NB4 (cell line): ENCODE measurements around the gene GALNT14.

Experiments used
- MYC ChIP-seq: IDR thresholded peaks from 2 replicates; pipeline ENCODE4 v1.6.1; 2011; ENCODE audit warnings: low read depth, low read length
- POLR2A ChIP-seq: IDR thresholded peaks from 2 replicates; pipeline ENCODE4 v1.6.1; 2011; ENCODE audit warnings: mild to moderate bottlenecking; ENCODE audit not compliant: insufficient read length; ENCODE audit errors: extremely low read depth
- TF ChIP-seq, protein P1 (sequence below): IDR thresholded peaks from one replicate; pipeline ENCODE4 v1.5.1; 2012; ENCODE audit warnings: low read depth, low read length
- TF ChIP-seq, protein P2 (sequence below): IDR thresholded peaks from 2 replicates; pipeline ENCODE4 v1.6.1; 2011; ENCODE audit warnings: low read depth, low read length

DNA sequence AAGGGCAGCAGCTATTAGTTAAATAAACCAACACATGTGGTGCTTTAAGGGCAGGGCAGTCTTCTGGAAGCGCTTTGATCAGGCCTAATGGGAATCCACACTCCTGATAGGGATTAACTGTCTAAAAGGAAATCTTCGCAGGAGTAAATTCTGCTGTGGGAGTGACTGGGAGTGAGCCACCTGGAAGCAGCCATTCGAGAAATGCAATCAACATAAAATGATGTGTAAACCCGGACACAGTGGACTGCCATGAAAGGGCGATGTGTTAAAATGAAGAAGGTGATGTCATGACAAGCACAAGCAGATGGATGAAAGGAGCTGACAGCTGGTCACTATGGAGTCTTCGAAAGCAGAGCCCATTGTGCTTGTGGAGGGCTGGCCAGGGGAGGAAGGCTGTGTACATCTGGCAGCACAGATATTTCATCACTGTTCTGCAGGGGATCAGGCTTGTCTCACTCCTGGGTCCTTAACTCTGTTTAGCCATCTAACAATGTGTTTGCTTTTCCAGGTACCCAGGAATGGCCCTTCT, 24.8 kb upstream of the GALNT14 start:
- no peak for TF ChIP-seq POLR2A
- TF ChIP-seq, protein P1, sequence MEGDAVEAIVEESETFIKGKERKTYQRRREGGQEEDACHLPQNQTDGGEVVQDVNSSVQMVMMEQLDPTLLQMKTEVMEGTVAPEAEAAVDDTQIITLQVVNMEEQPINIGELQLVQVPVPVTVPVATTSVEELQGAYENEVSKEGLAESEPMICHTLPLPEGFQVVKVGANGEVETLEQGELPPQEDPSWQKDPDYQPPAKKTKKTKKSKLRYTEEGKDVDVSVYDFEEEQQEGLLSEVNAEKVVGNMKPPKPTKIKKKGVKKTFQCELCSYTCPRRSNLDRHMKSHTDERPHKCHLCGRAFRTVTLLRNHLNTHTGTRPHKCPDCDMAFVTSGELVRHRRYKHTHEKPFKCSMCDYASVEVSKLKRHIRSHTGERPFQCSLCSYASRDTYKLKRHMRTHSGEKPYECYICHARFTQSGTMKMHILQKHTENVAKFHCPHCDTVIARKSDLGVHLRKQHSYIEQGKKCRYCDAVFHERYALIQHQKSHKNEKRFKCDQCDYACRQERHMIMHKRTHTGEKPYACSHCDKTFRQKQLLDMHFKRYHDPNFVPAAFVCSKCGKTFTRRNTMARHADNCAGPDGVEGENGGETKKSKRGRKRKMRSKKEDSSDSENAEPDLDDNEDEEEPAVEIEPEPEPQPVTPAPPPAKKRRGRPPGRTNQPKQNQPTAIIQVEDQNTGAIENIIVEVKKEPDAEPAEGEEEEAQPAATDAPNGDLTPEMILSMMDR: no peak
- TF ChIP-seq, protein P2, sequence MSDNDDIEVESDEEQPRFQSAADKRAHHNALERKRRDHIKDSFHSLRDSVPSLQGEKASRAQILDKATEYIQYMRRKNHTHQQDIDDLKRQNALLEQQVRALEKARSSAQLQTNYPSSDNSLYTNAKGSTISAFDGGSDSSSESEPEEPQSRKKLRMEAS: no peak
- no peak for TF ChIP-seq MYC
